Measurements from ENCODE around the gene KRT31.

Gene KRT31

DNA sequence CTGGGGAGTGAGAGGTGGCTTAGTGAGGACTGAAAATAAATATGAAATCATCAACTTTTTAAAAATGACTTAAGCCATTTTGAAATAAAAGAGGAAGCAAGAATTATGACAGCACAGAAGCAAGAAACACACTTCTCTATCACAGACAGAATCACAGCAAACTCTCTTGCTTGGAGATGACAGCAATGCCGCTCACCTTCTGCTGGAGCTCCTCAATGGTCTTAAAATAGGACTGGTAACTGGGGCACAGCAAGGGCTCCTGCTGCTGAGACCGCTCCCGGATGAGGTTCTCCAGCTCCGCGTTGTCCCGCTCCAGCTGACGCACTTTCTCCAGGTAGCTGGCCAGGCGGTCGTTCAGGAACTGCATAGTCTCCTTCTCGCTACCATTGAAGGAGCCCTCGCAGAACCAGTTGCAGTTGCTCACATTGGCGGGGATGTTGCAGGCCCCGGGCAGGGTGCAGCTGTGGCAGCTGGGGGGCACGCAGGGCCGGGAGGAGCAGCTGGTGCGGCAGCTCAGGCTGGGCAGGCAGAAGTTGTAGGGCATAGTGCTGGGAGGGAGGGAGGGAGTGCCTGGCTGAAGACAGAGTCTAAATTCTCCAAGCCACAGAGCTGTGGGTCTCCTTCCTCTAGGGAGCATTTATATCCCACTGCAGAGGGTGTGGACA is at the start of gene KRT31:
KRT31 (minus strand) TSS at position 613 of the 665 bp plus-strand sequence; CDS start at position 544, 69 bp downstream.
- FAIRE-seq (no peak), DNase-seq (ENCODE audit: insufficient read length, low spot score) (no peak)
- TF ChIP-seq, protein P1, sequence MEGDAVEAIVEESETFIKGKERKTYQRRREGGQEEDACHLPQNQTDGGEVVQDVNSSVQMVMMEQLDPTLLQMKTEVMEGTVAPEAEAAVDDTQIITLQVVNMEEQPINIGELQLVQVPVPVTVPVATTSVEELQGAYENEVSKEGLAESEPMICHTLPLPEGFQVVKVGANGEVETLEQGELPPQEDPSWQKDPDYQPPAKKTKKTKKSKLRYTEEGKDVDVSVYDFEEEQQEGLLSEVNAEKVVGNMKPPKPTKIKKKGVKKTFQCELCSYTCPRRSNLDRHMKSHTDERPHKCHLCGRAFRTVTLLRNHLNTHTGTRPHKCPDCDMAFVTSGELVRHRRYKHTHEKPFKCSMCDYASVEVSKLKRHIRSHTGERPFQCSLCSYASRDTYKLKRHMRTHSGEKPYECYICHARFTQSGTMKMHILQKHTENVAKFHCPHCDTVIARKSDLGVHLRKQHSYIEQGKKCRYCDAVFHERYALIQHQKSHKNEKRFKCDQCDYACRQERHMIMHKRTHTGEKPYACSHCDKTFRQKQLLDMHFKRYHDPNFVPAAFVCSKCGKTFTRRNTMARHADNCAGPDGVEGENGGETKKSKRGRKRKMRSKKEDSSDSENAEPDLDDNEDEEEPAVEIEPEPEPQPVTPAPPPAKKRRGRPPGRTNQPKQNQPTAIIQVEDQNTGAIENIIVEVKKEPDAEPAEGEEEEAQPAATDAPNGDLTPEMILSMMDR (IDR thresholded peaks at IDR 0.05; ENCODE audit: insufficient read depth, missing control alignments), result no peak

DNA sequence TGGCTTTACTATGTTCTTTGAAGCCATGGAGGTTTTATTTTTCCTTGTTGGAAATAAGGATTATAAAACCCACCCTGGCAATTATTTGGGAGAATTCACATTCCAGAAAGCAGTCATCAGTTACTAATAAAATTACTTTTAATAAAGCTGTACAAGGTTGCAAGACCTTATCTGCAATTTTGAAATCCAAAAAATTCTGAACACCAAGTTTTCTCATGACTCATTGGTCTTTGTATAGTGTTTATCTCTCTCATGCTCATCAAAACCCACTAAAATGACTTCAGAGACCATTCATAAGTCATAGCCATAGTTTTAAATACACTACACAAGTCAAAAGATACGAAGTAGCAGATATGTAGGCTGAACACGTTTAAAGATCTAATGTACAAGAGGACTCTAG is 49.4 kb upstream of the KRT31 start:
- TF ChIP-seq, protein P1 (IDR thresholded peaks at IDR 0.05; ENCODE audit: insufficient read depth, missing control alignments), result no peak
- DNase-seq (ENCODE audit: insufficient read length, low spot score), result no peak
- no peak for FAIRE-seq

DNA sequence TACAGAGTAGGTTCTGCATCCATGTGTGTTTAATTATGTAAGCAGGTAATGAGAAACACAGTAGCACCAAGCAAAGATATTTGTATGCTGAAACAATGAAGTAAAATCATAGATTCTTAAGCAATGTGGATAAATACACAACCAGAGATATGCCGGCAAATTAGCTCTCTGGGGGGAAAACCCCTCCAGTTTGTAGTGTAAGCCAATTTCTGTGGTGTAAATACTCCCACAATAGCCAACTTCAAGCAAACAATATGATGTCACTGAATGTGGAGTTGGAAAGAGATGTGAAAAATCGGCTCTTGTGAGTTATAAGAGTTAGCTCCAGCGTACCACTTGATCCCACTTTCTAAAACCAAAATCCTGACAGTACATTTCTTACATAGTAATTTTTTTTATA is 47.2 kb upstream of the KRT31 start:
- TF ChIP-seq, protein P1 (IDR thresholded peaks at IDR 0.05; ENCODE audit: insufficient read depth, missing control alignments), result no peak
- FAIRE-seq, result no peak
- DNase-seq (ENCODE audit: insufficient read length, low spot score), result no peak

DNA sequence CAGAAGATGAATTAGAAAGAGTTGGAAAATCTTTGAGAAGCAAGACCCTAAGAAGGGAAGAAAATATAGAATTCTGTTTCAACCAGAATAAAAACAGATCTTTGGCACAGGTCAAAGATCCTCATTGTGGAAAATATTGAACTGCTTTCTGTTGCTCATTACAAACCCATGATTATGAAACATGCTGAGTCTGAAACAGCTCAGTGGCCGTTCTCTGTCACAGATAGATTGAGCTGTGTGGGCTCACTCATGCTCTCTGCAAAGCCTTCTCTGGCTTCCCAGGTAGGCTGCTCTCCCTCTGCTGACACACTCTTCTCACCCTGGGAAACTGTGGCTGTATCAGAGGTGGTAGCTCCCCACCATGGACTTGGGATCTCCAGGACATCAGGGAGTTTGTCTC is 46.8 kb upstream of the KRT31 start:
- FAIRE-seq, result no peak
- DNase-seq (ENCODE audit: insufficient read length, low spot score), result no peak
- TF ChIP-seq, protein P1 (IDR thresholded peaks at IDR 0.05; ENCODE audit: insufficient read depth, missing control alignments), result no peak

DNA sequence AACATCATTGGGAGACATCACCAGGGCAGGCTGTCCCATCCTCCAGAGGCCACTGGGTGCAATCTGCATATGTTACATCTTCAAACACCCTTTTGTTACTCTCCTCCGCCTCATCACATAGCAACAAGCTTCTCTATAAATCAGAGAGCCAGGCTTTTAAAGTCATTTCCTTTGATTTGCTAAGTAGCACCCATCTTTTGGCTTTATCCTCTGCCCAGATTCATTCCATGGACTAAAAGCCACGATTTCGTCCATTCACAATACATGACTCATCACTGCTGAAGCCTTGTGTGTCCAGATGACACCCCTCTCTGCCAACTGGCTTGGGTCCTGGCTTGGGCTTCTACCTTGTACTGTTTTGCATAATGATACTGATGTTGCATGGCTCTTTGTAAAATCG is 45.3 kb upstream of the KRT31 start:
- FAIRE-seq (no peak), DNase-seq (ENCODE audit: insufficient read length, low spot score) (no peak)
- TF ChIP-seq, protein P1 (IDR thresholded peaks at IDR 0.05; ENCODE audit: insufficient read depth, missing control alignments), result no peak

DNA sequence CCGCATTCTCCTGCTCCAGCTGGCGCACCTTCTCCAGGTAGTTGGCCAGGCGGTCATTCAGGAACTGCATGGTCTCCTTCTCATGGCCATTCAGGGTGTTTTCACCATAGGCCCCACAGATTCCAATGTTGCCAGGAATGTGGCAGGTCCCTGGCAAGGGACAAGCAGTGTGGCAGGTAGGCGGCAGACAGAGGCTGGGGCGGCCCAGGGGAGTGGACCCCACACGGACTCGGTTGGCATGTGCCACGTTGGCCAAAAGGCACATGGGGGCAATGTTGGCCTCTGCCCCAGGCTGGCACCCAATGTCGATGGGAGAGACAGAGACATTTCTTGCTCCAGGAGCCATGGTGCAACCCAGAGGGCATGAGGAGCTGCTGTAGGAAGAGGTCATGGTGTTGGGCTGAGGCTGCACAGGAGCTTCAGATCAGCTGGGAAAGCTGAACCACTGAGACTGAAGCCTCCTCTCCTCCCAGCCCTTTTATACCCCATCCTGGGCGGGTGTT is 43.2 kb upstream of the KRT31 start, which contains the start of gene KRT38:
KRT38 (minus strand) TSS at position 453 of the 503 bp plus-strand sequence; CDS start at position 391, 62 bp downstream.
- DNase-seq (ENCODE audit: insufficient read length, low spot score) (no peak), FAIRE-seq (no peak)
- TF ChIP-seq, protein P1 (IDR thresholded peaks at IDR 0.05; ENCODE audit: insufficient read depth, missing control alignments), result no peak

DNA sequence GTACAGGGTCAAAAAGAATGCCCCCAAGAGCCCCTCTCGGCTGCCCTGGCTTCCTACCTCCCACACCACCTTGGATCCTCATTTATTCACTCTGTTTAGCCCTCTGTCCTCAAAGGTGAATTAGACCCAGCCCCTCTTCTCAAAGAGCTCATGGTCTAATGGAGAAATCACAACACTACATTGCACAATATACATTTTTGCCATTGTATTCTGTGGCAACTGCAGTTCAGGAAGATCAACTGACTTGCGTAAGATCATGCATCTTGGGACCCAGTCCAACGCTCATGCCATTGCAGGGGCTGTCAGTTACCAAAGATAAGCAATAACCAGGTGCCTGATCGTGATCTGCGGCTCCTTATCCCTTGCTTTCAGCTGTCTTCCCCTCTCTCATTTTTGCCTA is 42.0 kb upstream of the KRT31 start:
- no peak for DNase-seq (ENCODE audit: insufficient read length, low spot score)
- TF ChIP-seq, protein P1 (IDR thresholded peaks at IDR 0.05; ENCODE audit: insufficient read depth, missing control alignments), result no peak
- no peak for FAIRE-seq

All from D721Med (cell line).